ENCODE results near the gene IGFLR1.

IGFLR1 gene

GRCh38 chr19:35713506-35713850 is 28.8 kb downstream of the IGFLR1 start:
- Histone ChIP-seq H3K79me2 (no peaks in the 10 kb centered on the region), H3K36me3 (ENCODE audit: control insufficient read depth, insufficient read depth, low read length) (no peaks in the 10 kb centered on the region), H3K9ac (no peak overlapping the region), H3K4me2 (ENCODE audit: low read length) (no peak overlapping the region), H2AFZ (no peak overlapping the region), H3K9me3 (ENCODE audit: control insufficient read depth, low read length) (no peaks in the 10 kb centered on the region), H3K4me1 (peaks cover 7% of the 10 kb centered on the region), H3K27me3 (ENCODE audit: control insufficient read depth, insufficient read depth, low read length) (no peaks in the 10 kb centered on the region), H3K27ac (no peak overlapping the region), H3K4me3 (ENCODE audit: low read depth, low read length) (no peak overlapping the region)
- no peak for TF ChIP-seq CTCF (IDR thresholded peaks at IDR 0.05)

GRCh38 chr19:35712567-35713505 is 29.4 kb downstream of the IGFLR1 start:
- H3K36me3 ChIP-seq (ENCODE audit: control insufficient read depth, insufficient read depth, low read length): no peaks in the 10 kb centered on the region
- H3K4me3 ChIP-seq (ENCODE audit: low read depth, low read length): no peak overlapping the region
- H3K9ac ChIP-seq: no peak overlapping the region
- no peak for TF ChIP-seq CTCF (IDR thresholded peaks at IDR 0.05)
- H3K79me2 ChIP-seq: no peaks in the 10 kb centered on the region
- no peak overlapping the region for H3K4me2 ChIP-seq (ENCODE audit: low read length)
- no peak overlapping the region for H2AFZ ChIP-seq
- H3K27me3 ChIP-seq (ENCODE audit: control insufficient read depth, insufficient read depth, low read length): no peaks in the 10 kb centered on the region
- no peaks in the 10 kb centered on the region for H3K9me3 ChIP-seq (ENCODE audit: control insufficient read depth, low read length)
- H3K4me1 ChIP-seq: peaks cover 7% of the 10 kb centered on the region
- no peak overlapping the region for H3K27ac ChIP-seq

- no peaks in the 10 kb centered on the region for H3K79me2 ChIP-seq
- no peak for TF ChIP-seq CTCF (IDR thresholded peaks at IDR 0.05)
- no peaks in the 10 kb centered on the region for H3K27me3 ChIP-seq (ENCODE audit: control insufficient read depth, insufficient read depth, low read length)
- peaks cover 6% of the 10 kb centered on the region for H3K4me1 ChIP-seq
- H2AFZ ChIP-seq: no peak overlapping the region
- H3K36me3 ChIP-seq (ENCODE audit: control insufficient read depth, insufficient read depth, low read length): no peaks in the 10 kb centered on the region
- no peaks in the 10 kb centered on the region for H3K9me3 ChIP-seq (ENCODE audit: control insufficient read depth, low read length)
- no peak overlapping the region for H3K4me2 ChIP-seq (ENCODE audit: low read length)
- no peak overlapping the region for H3K9ac ChIP-seq
- H3K4me3 ChIP-seq (ENCODE audit: low read depth, low read length): no peak overlapping the region
- H3K27ac ChIP-seq: no peak overlapping the region
Measured at GRCh38 chr19:35710784-35711723, 31.2 kb downstream of the IGFLR1 start.

GRCh38 chr19:35708391-35708790 is 33.9 kb downstream of the IGFLR1 start:
- Histone ChIP-seq H3K27ac (no peak overlapping the region), H2AFZ (no peak overlapping the region), H3K36me3 (ENCODE audit: control insufficient read depth, insufficient read depth, low read length) (no peaks in the 10 kb centered on the region), H3K4me3 (ENCODE audit: low read depth, low read length) (no peak overlapping the region), H3K4me1 (no peaks in the 10 kb centered on the region), H3K9ac (no peak overlapping the region), H3K9me3 (ENCODE audit: control insufficient read depth, low read length) (no peaks in the 10 kb centered on the region), H3K4me2 (ENCODE audit: low read length) (no peak overlapping the region), H3K79me2 (no peaks in the 10 kb centered on the region), H3K27me3 (ENCODE audit: control insufficient read depth, insufficient read depth, low read length) (no peaks in the 10 kb centered on the region)
- no peak for TF ChIP-seq CTCF (IDR thresholded peaks at IDR 0.05)

Measured in parathyroid adenoma (tissue), 2 donors.